HL-60 (cell line): ENCODE results near the gene PTPRN2.

ENCODE experiments used
- CTCF ChIP-seq: IDR thresholded peaks from one replicate; pipeline ENCODE4 v1.5.1; 2011; ENCODE audit warnings: low read length, control low read depth, inconsistent platforms; ENCODE audit not compliant: insufficient read depth
- GABPA ChIP-seq: IDR thresholded peaks from 2 replicates; pipeline ENCODE4 v1.6.1; 2012; ENCODE audit warnings: low read depth
- POLR2AphosphoS5 ChIP-seq: IDR thresholded peaks from 2 replicates; pipeline ENCODE4 v1.6.1; 2012; ENCODE audit warnings: low read depth
- REST ChIP-seq: IDR thresholded peaks from 2 replicates; pipeline ENCODE4 v1.6.1; 2012; ENCODE audit warnings: low read depth; ENCODE audit not compliant: insufficient replicate concordance

GRCh38 chr7:158008267-158008666, 579.4 kb downstream of the PTPRN2 start:
- TF ChIP-seq CTCF (no peak), GABPA (no peak), REST (no peak), POLR2AphosphoS5 (no peak)
